ENCODE data around the gene PKNOX1.
"Not testable (repeated sequence)": the region's sequence is repeated elsewhere in the genome, so short reads cannot be mapped to it uniquely, and the experiment has no call there.

The PKNOX1 gene

DNA sequence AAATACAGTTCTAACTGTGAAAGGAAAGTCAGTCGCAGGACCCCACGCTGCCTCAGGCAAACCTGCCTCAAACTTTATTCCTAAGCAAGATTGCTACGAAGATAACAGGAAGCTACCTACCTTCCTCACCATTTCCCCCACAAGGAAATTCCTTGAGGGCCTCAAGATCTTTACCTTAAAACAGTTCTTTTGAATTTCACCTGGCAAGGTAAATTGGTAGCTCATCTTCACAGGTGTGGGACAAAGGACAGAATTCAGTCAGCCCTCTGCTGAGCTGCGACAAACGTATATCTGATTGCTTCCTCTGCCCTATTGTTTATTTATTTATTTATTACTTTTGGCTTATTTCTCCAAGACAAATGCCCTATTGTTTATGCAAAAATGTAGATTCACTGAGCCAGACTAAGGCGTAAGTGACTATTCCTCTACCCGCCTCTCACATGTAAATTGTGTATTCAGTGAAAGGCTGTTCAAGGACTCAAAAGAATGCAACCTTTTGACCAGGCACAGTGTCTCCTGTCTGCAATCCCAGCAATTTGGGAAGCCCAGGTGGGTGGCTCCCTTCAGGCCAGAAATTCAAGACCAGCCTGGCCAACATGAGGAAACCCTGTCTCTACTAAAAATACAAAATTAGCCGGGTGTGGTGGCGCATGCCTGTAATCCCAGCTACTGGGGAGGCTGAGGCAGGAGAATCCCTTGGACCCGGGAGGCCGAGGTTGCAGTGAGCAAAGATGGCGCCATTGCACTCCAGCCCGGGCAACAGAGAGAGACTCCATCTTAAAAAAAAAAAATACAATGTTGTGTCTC is 17.3 kb upstream of the PKNOX1 start:
- DNase-seq, result no peak

DNA sequence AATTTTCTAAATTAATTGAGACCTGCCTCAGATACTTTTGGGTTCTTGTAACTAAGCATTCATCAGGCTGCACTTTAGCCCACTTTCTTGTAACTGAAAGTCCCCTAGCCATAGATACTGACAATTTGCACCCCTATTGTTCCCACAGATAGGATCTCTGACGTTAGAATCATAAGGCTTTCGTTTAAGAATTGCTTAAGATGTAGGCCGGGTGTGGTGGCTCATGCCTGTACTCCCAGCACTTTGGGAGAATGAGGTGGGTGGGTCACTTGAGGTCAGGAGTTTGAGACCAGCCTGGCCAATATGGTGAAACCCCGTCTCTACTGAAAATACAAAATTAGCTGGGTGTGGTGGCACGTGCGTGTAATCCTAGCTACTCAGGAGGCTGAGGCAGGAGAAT is 16.2 kb upstream of the PKNOX1 start:
- not testable (repeated sequence) for DNase-seq

DNA sequence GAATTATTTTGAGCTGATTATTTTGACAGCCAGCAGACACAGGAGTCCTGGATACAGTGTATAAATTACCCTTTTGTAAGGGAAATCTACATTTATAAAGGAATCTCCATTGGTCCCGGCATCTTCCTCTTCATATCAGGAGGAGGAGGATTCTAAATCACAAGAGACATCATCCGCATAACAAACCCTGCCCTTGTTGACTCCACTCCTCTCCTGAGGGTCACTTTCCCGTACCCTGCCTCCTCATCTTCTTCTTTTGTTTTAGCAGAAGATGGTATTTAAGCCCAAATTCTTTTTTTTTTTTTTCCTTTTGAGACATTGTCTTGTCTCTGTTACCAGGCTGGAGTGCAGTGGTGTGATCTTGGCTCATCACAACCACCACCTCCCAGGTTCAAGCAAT is 14.6 kb upstream of the PKNOX1 start:
- no peak for DNase-seq

GRCh38 chr21:42962380-42963007 is 11.9 kb upstream of the PKNOX1 start:
- no peak for DNase-seq

DNA sequence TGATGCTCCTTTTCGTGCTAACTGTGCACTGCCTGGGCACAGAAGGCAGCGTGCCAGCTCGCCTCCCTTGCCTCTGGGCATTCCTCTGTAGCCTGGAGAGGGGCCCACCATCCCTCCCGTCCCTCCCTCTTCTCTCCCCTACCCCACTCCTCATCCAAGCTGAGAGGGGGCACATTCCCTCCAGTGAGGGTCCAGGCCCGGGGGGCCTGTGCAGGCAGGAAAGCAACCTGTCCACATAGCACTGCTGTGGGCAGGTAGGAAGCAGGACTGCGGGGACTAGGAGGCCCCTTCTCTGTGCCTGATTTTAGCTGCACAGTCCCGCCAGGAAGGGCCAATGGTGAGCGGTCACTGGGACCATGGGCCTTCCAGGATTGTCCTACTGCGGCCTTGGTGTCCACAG is 10.3 kb upstream of the PKNOX1 start:
- DNase-seq, result no peak

DNA sequence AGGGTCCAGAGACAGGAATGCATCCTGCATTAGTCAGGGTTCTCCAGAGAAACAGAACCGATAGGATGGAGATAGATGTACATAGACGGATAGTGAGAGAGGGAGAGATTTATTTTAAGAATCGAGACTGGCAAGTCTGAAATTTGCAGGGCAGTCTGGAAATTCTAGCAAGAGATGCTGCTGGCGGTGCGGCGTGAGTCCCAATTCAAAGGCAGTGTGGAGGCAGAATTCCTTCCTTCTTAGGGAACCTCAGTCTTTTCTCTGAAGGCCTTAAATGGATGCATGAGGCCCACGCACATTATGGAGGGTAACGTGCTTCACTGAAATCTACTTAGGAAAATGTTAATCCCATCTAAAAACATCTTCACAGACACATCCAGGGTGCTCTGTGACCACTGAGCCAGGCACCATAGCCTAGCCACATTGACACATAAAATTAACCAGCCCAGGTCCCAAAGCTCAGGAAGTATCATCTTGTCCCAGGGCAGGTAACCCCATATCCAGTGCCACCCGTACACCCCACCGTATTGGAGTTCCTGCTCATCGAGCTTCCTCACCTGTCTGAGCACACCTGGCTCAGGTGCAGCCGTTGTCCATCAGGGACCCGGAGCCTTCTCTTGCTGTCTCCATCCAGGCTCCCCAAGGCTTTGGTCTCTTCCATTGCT is 9.7 kb upstream of the PKNOX1 start:
- no peak for DNase-seq

DNA sequence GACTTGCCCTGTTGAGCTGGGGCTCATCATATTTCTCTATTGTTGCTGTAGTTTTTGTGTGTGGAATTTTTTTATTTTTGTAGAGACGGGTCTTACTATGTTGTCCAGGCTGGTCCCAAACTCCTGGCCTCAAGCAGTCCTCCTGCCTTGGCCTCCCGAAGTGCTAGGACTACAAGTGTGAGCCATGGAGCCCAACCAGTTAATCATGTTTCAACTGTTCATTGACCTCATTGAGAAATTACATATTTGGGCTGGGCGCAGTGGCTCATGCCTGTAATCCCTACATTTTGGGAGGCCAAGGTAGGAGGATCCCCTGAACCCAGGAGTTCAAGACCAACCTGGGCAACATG is 9.2 kb upstream of the PKNOX1 start:
- no peak for DNase-seq

DNA sequence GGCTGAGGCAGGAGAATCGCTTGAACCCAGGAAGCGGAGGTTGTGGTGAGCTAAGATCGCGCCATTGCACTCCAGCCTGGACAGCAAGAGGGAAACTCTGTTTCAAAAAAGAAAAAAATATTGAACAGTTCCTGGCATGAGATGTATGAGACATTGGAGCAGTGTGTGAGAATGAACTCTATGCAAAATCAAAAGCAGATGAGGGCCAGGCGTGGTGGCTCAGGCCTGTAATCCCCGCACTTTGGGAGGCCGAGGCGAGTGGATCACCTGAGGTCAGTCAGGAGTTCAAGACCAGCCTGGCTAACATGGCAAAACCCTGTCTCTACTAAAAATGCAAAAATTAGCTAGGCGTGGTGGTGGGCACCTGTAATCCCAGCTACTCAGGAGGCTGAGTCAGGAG is 6.7 kb upstream of the PKNOX1 start:
- DNase-seq, result not testable (repeated sequence)

DNA sequence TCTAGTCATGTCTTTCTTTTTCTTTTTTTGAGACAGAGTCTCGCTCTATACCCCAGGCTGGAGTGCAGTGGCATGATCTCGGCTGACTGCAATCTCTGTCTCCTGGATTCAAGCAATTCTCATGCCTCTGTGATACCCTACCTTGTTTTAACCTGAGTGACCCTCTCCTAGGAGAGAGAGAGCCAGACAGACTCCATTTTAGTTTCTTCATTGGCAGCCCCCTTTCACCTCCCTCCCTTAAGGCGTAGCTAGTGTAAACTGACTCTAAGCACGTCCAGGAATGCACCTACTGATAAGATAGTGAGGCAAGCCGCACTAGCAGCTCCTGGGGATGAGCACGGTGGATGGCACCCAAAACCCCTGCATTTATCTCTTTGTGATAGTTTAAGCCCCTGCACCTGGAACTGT is 5.2 kb upstream of the PKNOX1 start:
- no peak for DNase-seq

GRCh38 chr21:42970946-42971653 is 3.3 kb upstream of the PKNOX1 start:
- DNase-seq, result no peak

GRCh38 chr21:42971897-42972275 is 2.5 kb upstream of the PKNOX1 start:
- no peak for DNase-seq

- no peak for DNase-seq
These were observed 912 bp upstream of the PKNOX1 start for GRCh38 chr21:42973309-42973990.

DNA sequence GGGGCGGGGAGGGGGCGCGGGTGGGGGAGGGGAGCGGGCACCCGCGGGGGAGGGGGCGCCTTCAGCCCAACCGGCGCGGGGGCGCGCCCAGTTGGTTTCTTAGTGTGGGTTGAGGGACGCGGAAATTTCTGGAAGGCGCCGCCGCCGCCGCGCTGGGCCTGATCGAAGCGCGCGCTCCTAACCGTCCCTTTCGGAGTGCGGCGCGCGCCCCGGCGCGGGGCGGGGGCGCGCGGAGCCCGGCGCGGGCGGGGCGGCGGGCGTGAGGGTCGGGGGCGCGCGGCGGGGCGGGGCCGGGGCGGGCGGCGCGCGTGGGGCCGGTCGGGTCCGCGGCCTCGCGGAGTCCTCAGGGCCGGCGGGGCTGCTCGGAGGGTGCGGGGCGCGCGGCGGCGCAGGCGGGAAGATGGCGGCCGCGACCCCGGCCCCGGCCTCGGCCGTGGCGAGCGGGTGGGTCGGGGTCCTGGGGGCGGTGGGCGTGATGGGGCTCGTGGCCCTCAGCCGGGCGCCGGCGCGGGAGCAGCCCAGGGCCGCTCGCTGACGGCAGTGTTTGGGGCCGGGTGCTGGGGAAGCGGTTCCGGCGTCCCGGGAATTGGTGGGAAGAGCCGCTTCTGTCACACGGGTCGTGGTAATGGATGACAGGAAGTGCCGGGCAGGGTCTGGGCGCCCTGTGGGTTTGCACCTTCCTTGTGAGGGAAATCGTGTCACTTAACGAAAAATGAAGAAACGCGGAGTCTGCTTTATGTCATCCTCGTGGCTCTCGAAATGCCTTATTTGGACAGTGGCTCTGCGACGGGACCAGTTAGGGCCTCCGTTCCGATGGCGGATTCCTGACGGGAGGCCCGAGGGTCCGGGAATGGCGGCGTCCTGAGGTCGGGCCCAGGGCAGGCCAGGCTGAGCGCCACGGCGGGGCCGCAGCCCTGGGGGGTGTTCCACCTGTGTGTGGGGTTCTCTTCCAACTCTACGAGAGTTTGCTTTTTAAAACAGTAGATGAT is 764 bp downstream of the PKNOX1 start:
- DNase-seq, result peak; percentile 69

DNA sequence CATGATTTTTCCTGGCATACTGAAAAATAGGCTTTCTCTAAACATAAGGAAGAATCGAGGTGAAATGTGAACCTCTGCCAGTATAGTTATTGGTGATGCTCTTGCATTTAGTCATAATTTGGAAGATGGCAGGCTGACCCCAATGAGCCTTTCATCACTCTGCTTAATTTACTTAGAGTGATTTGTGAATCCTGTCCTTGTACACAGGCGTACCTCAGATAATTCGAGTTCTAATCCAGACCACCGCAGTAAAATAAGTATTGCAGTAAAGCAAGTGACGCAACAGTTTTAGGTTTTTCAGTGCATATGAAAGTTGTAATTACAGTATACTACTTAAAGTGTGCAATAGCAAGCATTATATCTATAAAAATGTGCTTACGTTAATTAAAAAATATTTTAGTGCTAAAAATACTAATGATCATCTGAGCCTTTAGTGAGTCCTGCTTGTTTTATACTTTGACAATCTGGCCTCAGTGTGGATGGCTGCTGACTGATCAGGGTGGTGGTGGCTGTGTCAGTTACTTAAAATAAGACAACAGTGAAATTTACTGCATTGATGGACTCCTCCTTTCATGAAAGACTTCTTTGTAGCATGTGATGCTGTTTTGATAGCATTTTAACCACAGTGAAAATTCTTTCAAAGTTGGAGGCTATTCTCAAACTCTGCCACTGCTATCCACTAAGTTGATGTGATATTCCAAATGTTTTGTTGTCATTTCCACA is 1.7 kb downstream of the PKNOX1 start:
- DNase-seq, result no peak

GRCh38 chr21:42980312-42981213 is 6.2 kb downstream of the PKNOX1 start:
- DNase-seq, result no peak

GRCh38 chr21:42981214-42981523 is 6.8 kb downstream of the PKNOX1 start:
- DNase-seq, result no peak

GRCh38 chr21:42981862-42982261 is 7.5 kb downstream of the PKNOX1 start:
- DNase-seq, result no peak

DNA sequence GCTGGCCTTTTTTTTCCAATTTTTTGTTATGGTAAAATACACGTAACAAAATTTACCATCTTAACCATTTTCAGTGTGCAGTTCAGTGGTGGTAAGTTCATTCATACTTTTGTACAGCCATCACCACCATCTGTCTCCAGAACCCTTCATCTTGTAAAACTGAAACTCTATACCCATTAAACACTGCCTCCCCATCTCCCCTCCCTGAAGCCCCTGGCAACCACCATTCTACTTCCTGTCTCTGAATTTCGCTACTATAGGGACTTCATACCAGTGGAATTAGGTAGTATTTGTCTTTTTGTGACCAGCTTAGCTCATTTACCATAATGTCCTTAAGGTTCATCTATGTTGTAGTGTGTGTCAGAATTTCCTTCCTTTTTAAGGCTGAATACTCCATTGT is 8.7 kb downstream of the PKNOX1 start:
- no peak for DNase-seq

GRCh38 chr21:42983869-42984268 is 9.5 kb downstream of the PKNOX1 start:
- DNase-seq, result no peak

All from CD4-positive, alpha-beta T cell treated with Interleukin-6 for 4 hours (primary cell).